NOMO-1 treated with dmso at 0.1 percent for 144 hours (cell line): Measurements from ENCODE around the gene NUP98.
A peak's percentile ranks its signal among the peaks of the same experiment; 100 is the strongest.

ENCODE experiments used
- DNase-seq: peaks from one replicate; lab custom pipeline; 2025; ENCODE audit not compliant: unreplicated experiment; lab: John Stamatoyannopoulos, UW

The NUP98 gene

DNA sequence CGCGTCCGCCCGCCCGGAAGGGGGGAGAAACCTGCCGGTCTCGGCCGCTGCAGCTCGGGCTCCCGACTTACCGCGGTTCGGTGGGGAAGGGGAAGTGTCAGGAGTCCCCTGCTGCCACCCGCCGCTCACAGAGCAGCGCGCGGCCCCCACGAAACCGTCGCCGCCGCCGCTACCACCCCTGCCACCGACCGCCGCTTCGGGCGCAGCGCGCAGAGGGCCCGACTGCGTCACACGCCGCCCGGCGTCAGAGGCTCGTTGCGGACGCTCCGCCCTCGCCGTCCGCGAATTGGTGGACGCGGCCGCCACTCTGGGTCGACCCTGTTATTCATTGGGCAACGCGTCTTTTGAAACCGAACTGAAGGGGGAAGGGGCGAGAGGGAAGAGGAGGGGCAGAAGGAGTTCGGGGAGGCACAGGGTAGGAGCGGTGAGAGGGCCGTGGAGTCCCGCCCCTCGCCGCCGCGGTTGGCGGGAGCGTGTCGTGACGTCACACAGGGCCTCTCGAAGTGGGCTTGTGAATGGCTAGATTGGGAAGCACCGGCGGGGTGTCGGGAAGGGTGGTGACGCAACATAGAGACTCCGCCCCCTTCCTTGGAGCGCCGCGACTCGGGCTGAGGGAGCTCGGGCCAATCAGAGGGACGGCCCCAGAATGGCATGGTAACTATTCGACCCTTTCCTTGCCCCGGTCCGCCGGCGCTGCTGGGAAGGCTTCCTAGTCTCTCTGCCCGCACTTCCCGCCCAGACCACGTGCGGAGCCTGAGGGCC is at the start of gene NUP98:
Gene NUP98, minus strand, starts transcription at position 226 of the 762 bp plus-strand sequence. CDS start 15,437 bp downstream, outside the sequence.
- peak; percentile 99 for DNase-seq

DNA sequence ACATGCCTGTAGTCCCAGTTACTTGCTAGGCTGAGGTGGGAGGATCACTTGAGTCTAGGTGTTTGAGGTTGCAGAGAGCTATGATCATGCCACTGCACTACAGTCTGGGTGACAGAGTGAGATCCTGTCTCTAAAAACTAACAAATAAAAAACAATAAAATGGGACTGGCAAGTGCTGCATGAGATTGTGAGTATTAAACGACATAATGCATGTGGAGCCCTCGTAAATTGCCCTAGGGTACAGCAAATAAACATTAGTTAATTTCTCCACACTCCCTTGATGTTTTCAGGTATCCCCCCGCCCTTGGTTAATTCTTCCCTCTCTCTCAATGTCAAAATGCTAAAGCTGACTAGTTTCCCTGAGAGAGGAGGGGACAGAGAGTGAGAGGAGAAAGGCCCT is 48.3 kb upstream of the NUP98 start:
- no peak for DNase-seq

DNA sequence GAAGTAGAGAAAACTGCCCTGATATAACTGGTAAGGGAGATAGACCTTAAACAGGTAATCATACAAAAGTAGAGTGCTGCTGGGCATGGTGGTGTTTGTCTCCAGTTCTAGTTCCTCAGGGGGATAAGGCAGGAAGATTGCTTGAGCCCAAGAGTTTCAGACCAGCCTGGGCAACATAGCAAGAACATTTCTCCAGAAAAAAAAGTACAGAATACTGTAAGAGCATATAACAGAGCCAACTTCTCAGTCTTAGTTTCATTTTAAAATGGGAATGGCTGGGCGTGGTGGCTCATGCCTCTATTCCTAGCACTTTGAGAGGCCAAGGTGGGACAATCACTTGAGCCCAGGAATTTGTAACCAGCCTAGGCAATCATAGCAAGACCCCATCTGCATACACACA is 47.9 kb upstream of the NUP98 start:
- no peak for DNase-seq

DNA sequence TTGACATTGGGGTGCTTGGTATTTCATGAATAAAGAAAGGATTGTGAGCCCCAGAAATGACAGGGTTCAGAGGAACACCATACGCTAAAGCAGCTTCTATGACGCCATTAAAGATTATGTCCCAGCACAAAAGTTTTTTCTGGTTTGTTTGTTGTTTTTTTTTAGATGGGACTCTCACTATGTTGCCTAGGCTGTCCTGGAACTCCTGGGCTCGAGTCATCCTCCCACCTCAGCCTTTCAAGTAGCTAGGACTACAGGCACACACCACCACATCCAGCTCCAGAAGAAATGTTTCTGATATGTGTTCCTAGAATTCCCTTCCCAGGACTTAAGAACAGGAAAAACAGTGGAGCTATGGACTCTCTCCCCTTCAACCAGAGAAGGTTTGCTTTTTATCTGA is 46.0 kb upstream of the NUP98 start:
- no peak for DNase-seq

DNA sequence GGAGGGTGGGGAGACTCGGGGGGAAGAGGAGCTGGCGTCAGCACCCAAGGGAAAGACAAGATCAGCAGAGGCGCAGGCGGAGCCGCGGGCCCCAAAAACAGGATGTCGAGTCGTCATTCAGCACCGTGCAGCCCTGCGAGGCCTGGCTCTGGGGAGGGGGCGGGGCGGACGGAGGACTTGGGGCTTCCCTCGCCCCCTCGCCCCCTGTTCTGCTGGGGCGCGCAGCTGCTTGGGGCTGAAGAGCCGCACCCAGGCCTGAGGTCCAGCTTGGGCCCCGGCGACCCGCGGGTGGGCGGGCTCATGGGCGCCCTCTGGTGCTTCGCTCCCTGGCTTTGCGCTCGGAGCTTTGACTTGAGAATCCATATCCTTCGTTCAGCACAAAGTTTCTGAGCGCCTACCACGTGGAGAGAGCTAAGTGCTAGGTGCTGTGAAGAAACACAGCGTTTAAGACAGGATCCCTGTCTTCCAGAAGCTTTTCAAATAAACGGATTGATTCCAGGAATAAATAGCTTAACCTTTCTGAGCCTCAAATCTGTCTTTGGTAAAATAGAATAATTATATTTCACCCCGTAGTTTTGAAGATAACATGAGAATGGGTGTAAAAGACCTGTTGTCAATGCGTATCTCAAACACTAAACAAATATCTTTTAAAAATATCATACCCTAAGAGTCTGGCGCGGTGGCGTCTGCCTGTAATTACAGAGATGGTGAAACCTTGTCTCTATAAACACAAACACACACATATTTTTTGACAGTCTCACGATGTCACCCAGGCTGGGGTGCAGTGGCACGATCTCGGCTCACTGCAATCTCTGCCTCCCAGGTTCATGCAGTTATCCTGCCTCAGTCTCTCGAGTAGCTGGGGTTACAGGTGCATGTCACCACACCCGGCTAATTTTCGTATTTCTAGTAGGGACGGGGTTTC is 44.3 kb upstream of the NUP98 start:
- peak; percentile 83 for DNase-seq

DNA sequence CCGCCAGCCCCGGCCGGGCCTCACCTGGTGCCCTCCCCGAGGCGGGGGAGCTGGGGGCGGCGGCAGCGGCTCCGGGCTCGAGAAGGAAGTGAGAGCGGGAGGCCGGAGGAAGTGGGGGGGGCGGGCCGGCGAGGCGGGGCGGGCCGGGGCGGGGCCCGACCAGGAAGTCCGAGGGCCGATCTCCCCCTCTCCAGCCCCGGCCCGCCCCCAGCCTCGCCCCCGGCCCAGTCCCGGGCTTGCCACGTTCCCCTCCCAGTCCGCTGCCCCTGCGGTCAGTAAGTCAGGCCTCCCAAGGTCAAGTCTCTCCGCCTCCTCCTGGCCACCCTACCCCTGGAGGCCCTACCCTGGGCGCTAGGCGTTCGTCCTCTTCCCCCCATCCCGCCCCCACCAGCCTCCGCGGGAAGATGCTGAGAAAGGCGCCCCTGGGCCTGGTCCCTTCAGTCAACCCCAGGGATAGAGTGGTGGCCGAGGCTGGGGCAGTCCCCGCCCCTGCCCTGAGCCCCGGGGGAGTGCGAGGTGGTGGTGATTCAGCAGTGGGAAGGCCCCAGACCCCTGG is 43.6 kb upstream of the NUP98 start, which contains the start of gene RHOG:
Gene RHOG, minus strand, starts transcription at position 90 of the 556 bp plus-strand sequence. CDS start 12,821 bp downstream, outside the sequence.
- peak; percentile 82 for DNase-seq

DNA sequence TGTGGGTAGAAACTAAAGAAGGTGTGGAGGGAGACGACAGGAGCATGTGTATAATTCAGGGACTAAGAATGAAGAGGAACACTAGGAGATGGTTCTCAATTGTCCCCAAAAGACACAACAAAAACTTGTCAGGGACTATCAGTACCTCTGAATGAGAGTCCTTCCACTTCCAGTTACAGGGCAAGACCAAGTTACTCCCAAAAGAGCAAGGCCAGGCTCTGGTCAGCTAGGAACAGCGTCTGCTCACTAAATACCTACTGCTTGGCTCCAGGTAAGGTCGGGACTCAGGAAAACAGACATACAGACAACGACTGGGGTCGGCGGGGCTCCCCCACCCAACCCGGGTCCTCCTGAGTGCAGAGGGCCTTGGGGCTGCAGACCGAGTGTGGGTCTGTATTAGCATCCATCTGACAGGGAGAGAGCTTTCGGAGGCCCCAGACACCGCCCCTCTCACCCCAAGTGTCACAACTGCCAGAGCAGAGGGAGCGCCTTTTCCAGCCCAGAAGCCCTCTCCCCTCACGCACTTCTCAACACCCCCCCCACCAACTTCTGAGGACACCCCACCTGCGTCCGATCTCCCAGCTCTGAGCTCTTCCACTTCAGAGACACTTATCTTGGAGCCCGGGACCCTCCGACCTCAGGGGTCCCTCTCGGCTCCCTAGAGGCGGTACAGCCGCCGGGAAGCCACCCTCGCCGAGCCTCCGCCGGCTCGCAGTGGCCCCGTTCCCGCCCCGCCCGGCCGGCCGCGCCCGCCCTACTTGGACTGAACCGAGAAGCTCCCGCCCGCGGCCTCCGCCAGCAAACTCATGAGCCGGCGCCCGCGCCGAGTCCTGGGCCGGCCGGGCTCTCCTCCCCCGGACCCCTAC is 42.9 kb upstream of the NUP98 start:
- DNase-seq, result no peak

DNA sequence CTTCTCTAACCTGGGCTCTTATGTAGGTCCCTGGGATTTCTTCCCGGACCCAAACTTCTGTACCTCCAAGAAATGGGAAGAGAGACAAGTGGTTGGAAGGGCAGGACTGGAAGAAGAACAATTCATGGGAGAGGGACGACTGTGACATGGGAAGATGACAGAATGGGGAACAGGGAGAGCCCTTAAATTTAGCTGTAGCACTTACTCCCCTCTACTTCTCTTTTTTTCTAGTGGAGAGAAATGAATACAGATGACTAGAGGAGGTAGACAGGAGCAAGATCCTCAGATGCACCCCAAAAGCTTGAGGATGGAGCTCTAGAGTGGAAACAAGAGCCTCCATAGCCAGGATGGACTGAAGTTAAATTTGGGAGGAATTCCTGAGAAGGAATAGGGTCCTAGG is 41.1 kb upstream of the NUP98 start:
- DNase-seq, result peak; percentile 58

DNA sequence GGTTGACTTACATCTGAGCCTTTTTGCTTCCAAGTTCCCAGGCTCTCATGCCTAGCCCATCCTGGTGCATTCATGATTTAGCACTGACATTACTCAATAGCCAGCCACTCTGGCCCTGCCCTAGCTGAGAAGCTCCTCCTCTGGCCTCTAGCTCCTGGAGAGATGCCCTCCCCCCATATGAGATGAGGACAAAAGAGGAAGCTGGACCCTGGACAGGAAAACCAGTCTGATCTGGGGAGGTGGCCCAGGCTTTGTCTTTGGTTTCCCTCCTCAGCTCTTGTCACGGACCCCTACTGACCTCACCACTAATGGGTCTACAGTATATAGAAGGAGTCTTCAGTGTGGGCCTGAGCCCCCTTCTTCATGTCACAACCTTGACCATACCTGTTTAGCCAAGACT is 40.4 kb upstream of the NUP98 start:
- DNase-seq, result peak; percentile 94

DNA sequence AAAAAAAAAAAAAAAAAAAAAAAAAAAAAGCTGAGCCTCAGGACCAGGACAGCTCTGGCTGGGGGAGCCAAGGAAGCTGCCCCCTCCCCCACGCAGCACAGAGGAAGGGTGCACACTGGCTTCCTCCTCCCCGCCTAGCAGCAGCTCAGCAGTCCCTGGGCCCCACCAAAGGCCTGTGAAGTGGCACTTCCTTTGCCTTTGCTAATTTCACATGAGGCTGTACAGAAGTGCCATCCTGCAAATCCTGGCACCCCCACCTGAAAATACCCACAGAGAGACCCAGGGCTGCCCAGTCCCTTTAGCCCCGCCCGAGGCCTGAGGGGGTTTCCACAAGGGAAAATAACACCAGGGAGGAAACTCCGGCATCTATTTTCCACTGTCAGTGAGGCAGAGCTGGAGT is 39.5 kb upstream of the NUP98 start:
- DNase-seq, result peak; percentile 39

DNA sequence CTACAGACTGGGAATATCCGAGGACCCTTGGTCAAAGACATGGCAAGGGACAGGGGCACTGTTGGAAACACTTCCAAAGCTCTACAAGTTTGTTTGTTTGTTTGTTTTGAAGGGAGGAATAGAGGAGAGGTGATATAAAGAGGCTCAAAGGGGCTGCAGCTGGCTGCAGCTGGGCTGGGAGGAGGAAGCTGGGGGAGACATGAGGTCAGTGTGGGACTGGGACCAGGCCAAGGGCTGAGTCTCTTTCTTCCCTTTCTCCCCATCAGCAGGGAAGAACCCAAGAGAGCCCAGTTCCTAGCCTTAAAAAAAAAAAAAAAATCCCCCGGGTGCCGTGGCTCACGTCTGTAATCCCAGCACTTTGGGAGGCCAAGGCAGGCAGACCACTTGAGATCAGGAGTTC is 38.4 kb upstream of the NUP98 start:
- no peak for DNase-seq

DNA sequence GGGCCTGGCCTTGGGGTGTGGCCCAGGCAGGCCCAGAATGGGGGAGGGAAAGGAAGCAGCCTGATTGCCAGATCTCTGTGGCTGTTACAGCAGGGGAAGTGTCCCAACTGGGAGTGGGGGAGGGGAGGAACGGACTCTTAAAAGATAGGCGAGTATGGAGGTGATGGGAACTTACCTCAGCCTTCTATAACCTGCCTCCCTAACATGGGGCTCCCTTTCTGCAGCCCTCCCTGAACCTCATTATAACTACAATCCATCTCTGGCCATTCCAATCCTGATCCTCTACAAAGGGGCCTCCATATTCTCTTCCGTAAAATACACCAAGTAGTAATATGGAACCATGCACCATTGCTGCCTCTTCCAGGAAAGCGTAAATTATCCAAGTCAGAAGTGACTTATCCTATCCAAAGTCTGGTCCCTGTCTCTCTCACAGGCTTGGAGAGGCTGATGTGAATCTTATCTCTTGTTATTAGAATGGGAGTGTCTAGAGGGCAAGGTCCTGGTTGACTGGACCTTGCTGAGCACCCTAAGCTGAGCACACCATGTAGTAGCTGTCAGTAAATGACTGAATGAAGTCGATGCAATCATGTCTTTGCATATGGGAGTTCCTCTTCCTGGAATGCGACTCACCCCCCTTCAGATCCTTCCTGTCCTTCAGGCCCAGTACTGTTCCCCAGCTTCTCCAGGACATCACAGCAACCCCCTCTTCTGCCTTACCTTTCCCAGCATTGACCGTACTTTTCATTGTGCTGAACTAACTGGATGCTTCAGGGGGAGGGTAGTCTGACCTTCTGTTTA is 37.5 kb upstream of the NUP98 start:
- DNase-seq, result peak; percentile 89

DNA sequence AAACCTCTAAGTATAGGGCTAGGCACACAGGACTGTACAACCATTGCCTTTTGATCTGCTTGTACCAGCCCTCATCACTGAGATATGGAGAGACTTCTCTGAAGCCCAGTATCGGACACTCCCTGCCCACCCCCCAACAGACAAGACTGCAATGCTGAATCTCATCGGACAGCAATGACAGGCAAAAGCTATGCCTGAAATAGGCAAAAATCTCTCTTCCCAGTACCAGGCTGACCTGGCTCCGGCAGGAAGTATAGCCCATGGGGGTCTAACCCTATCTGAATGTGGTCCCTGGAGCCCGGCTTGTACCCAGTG is 37.0 kb upstream of the NUP98 start:
- DNase-seq, result no peak

DNA sequence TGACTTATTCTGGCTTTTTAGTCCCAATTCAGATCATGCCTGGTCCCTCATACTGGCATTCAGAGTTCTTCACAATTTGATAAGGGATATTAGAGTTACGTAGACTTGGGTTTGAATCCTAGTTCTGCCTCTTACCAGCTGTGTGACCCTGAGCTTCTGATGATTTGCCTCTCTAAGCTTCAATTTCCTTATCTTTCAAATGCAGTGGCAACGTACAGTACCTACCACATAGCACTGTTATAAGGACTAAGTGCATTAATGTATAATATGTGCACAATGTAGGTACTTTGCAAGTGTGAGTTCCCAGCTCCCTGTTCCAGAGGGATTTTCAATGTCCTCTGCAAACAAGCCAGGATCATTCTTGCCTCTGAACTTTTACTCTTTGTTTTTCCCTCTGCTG is 36.1 kb upstream of the NUP98 start:
- no peak for DNase-seq

DNA sequence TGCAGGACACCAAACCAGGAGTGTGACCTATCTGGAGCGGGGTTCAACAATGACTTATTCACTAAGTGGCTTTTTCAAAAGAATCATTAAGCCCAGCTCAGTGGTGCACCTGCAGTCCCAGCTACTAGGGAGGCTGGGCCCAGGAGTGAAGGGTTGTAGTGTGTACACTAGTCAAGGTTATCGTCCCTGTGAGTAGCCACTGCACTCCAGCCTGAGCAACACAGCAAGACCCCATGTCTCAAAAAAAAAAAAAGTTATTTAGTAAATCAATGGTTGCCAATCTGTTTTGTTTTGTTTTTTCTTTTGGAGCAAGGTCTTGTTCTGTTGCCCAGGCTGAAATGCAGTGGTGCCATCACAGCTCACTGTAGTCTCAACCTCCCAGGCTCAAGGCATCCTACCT is 35.5 kb upstream of the NUP98 start:
- DNase-seq, result no peak

DNA sequence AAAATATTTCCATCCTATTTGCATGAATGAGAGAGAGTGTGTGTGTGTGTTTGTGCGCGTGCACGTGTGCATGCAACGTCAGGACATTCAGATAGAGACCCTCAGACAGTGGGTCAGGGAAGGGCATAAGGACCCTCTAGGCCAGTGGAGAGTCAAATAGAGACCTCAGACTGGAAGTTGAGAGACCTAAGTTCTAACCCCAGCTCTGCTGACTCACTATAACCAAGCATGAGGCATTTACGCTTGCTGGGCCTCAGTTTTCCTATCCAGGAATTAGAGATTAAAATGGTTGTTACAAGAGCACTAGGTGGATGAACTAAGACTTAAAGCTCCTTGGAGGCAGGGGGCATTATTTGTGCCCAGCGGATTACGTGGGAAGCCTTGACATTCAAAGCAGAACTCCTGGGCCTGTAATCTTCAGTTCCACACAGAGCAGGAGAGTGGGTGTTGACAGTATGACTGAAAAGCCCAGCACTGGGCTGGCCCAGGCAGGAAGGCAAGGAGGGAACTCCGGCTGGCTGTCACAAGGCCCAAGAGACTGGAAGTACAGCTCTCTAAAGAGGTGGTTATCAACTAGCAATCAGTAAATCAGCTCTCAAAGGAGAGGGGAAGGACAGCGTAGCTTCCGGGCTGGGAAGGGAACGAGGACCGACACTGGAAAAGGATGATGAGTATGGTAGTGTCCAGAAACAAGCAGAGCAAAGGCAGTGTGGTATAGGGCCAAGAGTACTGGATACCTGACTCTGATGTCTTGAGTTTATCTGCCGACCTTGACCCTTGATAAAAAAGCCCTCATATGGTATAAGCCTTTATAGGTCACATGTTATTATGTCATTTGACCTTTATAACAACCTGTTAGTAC is 34.3 kb upstream of the NUP98 start:
- no peak for DNase-seq

DNA sequence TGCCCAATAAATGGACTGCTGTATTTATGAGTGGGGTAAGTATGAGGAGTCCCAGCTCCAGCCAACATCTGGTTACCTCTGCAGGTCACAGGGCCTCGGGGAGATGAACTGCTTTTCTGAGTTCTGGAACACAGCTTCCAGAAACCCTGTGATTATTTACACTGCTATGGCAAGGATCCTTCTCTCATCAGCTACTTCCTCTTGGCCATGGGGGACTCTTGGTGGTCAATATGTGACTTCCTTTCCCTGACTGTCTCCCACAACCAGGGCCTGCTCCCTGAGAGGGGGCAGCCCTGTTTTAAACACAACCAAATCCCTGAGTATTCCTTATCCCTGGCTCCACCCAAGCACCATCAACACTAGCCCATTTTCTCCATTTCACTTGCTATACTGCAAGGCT is 33.4 kb upstream of the NUP98 start:
- DNase-seq, result no peak

DNA sequence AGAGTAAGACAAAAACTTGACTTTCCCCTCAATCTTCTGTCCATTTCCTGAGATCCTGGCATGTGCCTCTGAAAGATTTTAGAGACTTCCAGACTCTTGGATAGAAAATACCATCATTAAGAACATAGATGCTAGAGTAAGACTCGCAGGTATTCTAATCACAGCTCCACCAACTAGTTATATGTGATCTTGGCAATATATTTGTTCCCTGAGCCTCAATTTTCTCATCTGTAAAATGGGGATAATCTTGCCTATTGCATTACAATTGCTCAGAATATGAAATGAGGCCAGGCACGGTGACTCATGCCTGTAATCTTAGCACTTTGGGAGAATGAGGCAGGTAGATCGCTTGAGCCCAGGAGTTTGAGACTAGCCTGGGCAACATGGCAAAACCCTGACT is 32.7 kb upstream of the NUP98 start:
- no peak for DNase-seq
